Ramos (cell line): ENCODE measurements around the gene USP21.

ENCODE experiments used
- in situ Hi-C: fragments of 300-500 bp; cut with MboI; formaldehyde crosslinking; loops from one replicate; pipeline ENCODE4 v1.14.3; 2022; ENCODE audit warnings: low sequenced_read_pairs; ENCODE audit not compliant: unreplicated experiment

The USP21 gene

GRCh38 chr1:161190962-161191521, 31.7 kb downstream of the USP21 start:
- in situ Hi-C loops, result no loop called here

- in situ Hi-C loops, result no loop called here
Measured at GRCh38 chr1:161191971-161192370, 32.7 kb downstream of the USP21 start.

- in situ Hi-C loops, result no loop called here
Measured at GRCh38 chr1:161192476-161193465, 33.5 kb downstream of the USP21 start.

GRCh38 chr1:161193561-161194235, 34.4 kb downstream of the USP21 start:
- in situ Hi-C loops, result no loop called here

- in situ Hi-C loops, result no loop called here
Measured at GRCh38 chr1:161195171-161195570, 35.9 kb downstream of the USP21 start.

- in situ Hi-C loops, result no loop called here
Measured at GRCh38 chr1:161196111-161196510, 36.8 kb downstream of the USP21 start.

GRCh38 chr1:161196521-161197451, 37.5 kb downstream of the USP21 start:
- in situ Hi-C loops, result no loop called here

- in situ Hi-C loops, result no loop called here
Measured at GRCh38 chr1:161197560-161198193, 38.4 kb downstream of the USP21 start.

GRCh38 chr1:161198194-161198896, 39.0 kb downstream of the USP21 start:
- in situ Hi-C loops, result no loop called here

GRCh38 chr1:161198897-161199431, 39.7 kb downstream of the USP21 start, which contains the start of gene ADAMTS4:
Gene ADAMTS4 (minus strand): TSS chr1:161199054. CDS start chr1:161198627, 427 bp downstream.
- in situ Hi-C loops, result no loop called here

GRCh38 chr1:161199506-161200139, 40.3 kb downstream of the USP21 start:
- in situ Hi-C loops, result loop anchor here (25.0 kb wide), 1 partner anchor 513 kb away; the partner anchor contains the start of genes FCRLA and FCRLB

- in situ Hi-C loops, result loop anchor here (25.0 kb wide), 1 partner anchor 512 kb away; the partner anchor contains the start of genes FCRLA and FCRLB
Measured at GRCh38 chr1:161200421-161200991, 41.2 kb downstream of the USP21 start.

GRCh38 chr1:161200992-161201835, 41.9 kb downstream of the USP21 start:
- in situ Hi-C loops, result loop anchor here (25.0 kb wide), 1 partner anchor 511 kb away; the partner anchor contains the start of genes FCRLA and FCRLB

- in situ Hi-C loops, result loop anchor here (25.0 kb wide), 1 partner anchor 510 kb away; the partner anchor contains the start of genes FCRLA and FCRLB
Measured at GRCh38 chr1:161201836-161202712, 42.8 kb downstream of the USP21 start, which contains the start of gene NDUFS2. Gene NDUFS2 (plus strand): TSS chr1:161202367. CDS start chr1:161202386, 19 bp downstream.

GRCh38 chr1:161206411-161207140, 47.3 kb downstream of the USP21 start:
- in situ Hi-C loops, result loop anchor here (25.0 kb wide), 1 partner anchor 506 kb away; the partner anchor contains the start of genes FCRLA and FCRLB
